Choroid plexus epithelial cell (primary cell): ENCODE data around the gene SPINK4.

Source experiments
- DNase-seq: peaks from one replicate; pipeline ENCODE4 v3.0.0-alpha.2; 2010; ENCODE audit warnings: low read depth
- H3K4me3 ChIP-seq: 2 replicates; pipeline ENCODE4 v1.5.1; 2011; ENCODE audit warnings: low read depth, mild to moderate bottlenecking, control low read depth, low read length, moderate library complexity
- CTCF ChIP-seq: conservative IDR thresholded peaks from 2 replicates; pipeline ENCODE4 v1.5.1; 2011; ENCODE audit warnings: low read depth, mild to moderate bottlenecking, control low read depth, inconsistent platforms, low read length, moderate library complexity

The SPINK4 gene

GRCh38 chr9:33221568-33221884, 18.4 kb upstream of the SPINK4 start:
- DNase-seq, result no peak
- no peak overlapping the region for H3K4me3 ChIP-seq
- no peak for TF ChIP-seq CTCF

GRCh38 chr9:33222031-33222430, 17.9 kb upstream of the SPINK4 start:
- H3K4me3 ChIP-seq, result no peak overlapping the region
- no peak for DNase-seq

GRCh38 chr9:33223696-33224095, 16.3 kb upstream of the SPINK4 start:
- peak; percentile 30 for TF ChIP-seq CTCF
- H3K4me3 ChIP-seq, result no peak overlapping the region
- DNase-seq, result peak; percentile 20

More at GRCh38 chr9:33222031-33222430, 17.9 kb upstream of the SPINK4 start:
- no peak for TF ChIP-seq CTCF

GRCh38 chr9:33225319-33226147, 14.4 kb upstream of the SPINK4 start:
- TF ChIP-seq CTCF, result peak; percentile 64
- H3K4me3 ChIP-seq, result no peak overlapping the region
- peak; percentile 84 for DNase-seq

- DNase-seq, result no peak
- no peak for TF ChIP-seq CTCF
- H3K4me3 ChIP-seq, result no peak overlapping the region
Measured at GRCh38 chr9:33227008-33227398, 13.0 kb upstream of the SPINK4 start.

GRCh38 chr9:33227741-33228140, 12.2 kb upstream of the SPINK4 start:
- DNase-seq, result no peak
- H3K4me3 ChIP-seq, result no peak overlapping the region
- no peak for TF ChIP-seq CTCF

GRCh38 chr9:33228606-33229005, 11.4 kb upstream of the SPINK4 start:
- no peak overlapping the region for H3K4me3 ChIP-seq
- no peak for TF ChIP-seq CTCF
- no peak for DNase-seq
